GM10847 (cell line): ENCODE results near the gene TGM4.

Source experiments
- POLR2A ChIP-seq: IDR thresholded peaks from 2 replicates; pipeline ENCODE4 v1.6.1; 2011; ENCODE audit not compliant: insufficient read length; ENCODE audit errors: extremely low read depth

TGM4 gene

GRCh38 chr3:44954304-44954703, 79.9 kb downstream of the TGM4 start:
- TF ChIP-seq POLR2A: no peak

- TF ChIP-seq POLR2A: no peak
Measured at GRCh38 chr3:44954962-44955361, 80.6 kb downstream of the TGM4 start.

DNA sequence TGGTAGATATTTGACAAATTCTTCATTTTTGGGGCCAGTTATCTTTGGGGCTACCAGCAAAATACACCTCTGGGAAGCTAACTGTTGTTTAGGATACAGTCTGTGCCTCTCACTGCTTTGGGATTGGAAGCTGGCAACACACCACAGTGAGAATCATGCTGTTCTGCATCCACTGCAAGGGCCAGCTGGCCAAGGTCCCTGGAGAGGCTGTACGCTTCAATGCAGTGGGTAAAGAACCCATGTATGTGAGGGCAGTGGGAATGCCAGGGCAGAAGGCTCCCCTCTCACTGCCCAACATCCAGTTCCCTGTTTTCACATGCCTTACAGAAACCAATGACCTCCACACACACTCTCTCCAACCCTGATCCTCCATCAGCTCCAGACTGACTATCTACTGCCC, 81.5 kb downstream of the TGM4 start:
- TF ChIP-seq POLR2A: no peak

DNA sequence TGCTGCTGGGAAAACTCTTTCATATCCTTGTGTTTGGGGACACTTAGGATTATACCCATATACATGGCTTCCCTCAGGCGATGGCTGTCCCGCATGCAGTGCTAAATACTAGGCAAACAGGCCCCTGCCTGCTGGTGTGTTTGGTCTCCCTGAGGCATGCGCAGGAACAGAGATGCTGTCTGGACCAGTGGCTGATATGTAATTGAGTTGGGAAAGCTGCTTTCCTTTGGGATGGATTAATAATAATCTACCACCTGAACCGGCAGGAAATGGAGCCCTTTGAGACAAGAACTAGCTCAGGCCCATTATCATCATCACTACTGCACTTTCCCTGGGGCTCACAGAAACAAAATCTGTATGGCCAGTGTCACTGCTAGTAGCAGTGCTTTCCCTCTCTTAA, 83.6 kb downstream of the TGM4 start:
- no peak for TF ChIP-seq POLR2A

DNA sequence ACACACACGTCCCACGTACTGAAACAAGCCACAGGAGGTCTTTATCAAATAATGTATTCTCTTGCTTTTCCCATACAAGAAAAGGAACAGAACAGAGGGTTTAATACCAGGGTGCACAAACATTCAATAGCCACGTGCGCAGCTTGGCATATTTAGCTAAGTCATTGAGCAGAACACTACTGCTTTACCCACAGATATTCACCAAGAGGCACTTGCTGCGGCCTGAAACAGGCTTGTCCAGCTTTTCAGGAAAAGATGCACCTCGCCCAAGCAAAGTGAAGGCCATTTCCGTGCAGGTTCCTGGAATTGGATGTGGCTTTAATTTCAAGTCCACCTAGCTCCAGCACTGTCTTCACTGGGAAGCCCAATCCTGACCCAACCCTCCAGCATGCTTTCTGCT, 84.0 kb downstream of the TGM4 start:
- no peak for TF ChIP-seq POLR2A

- TF ChIP-seq POLR2A: no peak
Measured at GRCh38 chr3:44960387-44961026, 86.1 kb downstream of the TGM4 start.

DNA sequence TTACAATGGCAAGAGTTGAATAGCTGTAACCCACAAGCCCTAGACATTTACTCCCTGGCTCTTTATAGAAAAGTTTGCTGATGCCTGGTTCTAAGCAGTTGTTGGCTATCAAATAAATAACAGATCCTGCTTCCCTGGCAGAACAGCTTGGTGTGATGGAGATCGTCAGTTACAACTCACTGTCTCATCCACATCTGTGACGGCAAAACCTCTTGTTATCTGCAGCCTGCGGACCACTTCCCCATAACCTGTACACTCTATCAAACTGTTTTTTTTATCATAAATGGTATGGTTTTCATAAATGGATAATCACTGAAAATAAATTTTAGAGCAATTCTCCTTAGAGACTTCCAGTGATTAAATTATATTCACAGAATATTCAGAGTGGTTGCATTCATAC, 87.5 kb downstream of the TGM4 start:
- no peak for TF ChIP-seq POLR2A

- TF ChIP-seq POLR2A: no peak
Measured at GRCh38 chr3:44962621-44963393, 88.4 kb downstream of the TGM4 start.

DNA sequence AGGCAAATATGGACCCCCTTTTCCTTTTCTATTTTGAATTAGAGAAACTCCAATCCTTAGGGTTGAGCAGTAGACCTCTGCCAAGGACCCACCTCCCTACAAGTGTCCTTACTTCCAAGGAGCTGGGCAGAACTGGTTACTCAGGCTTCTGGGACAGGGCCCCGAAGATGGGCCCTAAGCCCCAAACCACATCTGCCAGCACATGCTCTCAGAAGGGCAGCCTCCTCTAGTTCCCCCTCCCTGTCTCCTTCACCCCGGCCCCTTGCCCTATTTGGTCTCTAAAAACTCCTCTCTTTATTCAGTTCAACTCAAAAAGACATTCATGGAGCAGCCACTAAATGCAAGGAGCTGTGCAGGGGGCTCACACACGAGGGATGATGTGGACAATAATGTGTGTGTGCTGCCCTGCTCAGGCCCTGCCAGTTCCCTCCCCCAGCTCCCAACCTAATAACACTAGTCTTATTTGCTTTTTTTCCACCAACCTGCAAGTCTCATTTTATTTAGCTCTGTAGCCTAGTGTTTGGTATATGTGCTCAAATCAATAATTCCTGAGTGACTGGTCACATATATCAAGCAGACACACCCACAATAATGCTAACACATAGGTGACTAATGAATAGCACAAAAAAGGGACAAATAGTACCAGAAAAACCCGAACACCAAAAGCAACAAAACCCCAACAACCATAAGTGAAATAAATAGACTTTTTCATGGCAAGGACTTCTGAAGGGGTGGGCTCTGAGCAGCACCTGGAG, 89.3 kb downstream of the TGM4 start:
- no peak for TF ChIP-seq POLR2A
